OCI-LY3 (cell line): Measurements from ENCODE around the gene SMIM28.
"Not testable (repeated sequence)": the region's sequence is repeated elsewhere in the genome, so short reads cannot be mapped to it uniquely, and the experiment has no call there.

Source experiments
- H2AFZ ChIP-seq: fragments of 200-600, 300-600 bp; shearing (Covaris generic); 2 replicates; pipeline ENCODE4 v1.6.0; 2014; ENCODE audit warnings: antibody characterized with exemption, low read depth, low read length
- H3K27ac ChIP-seq: fragments of 200-600, 300-600 bp; sonication (generic); 2 replicates; pipeline ENCODE4 v1.5.1; 2014; ENCODE audit warnings: mild to moderate bottlenecking, low read length, moderate library complexity, mixed read lengths
- H3K27me3 ChIP-seq: fragments of 200-600, 300-600 bp; sonication (generic); 2 replicates; pipeline ENCODE4 v1.6.1; 2014; ENCODE audit warnings: low read depth, low read length, mixed read lengths
- H3K36me3 ChIP-seq: fragments of 200-600, 300-600 bp; sonication (generic); replicated peaks from 2 replicates; pipeline ENCODE3; 2014; ENCODE audit warnings: low read depth, low read length, mixed read lengths
- H3K4me1 ChIP-seq: fragments of 300-600, 200-600 bp; sonication (generic); 2 replicates; pipeline ENCODE4 v1.6.1; 2014; ENCODE audit warnings: low read length, mixed read lengths
- H3K4me2 ChIP-seq: fragments of 200-600, 300-600 bp; sonication (generic); 2 replicates; pipeline ENCODE4 v1.6.1; 2014; ENCODE audit warnings: low read length, mixed read lengths
- H3K4me3 ChIP-seq: fragments of 300-600, 200-600 bp; sonication (generic); 2 replicates; pipeline ENCODE4 v1.5.1; 2014; ENCODE audit warnings: antibody characterized with exemption, mild to moderate bottlenecking, low read length, moderate library complexity
- H3K79me2 ChIP-seq: fragments of 300-600, 200-600 bp; shearing (Covaris generic); 2 replicates; pipeline ENCODE4 v1.6.1; 2014; ENCODE audit warnings: mild to moderate bottlenecking, low read length, mixed read lengths
- H3K9ac ChIP-seq: fragments of 300-600, 200-600 bp; shearing (Covaris generic); 2 replicates; pipeline ENCODE4 v1.6.0; 2014; ENCODE audit warnings: mild to moderate bottlenecking, low read length, moderate library complexity
- H3K9me3 ChIP-seq: fragments of 200-600, 300-600 bp; shearing (Covaris generic); 2 replicates; pipeline ENCODE4 v1.6.1; 2014; ENCODE audit warnings: low read length, mixed read lengths; ENCODE audit not compliant: insufficient read depth
- H4K20me1 ChIP-seq: fragments of 200-600, 300-600 bp; sonication (generic); 2 replicates; pipeline ENCODE4 v1.6.1; 2016; ENCODE audit warnings: low read length, mixed read lengths; ENCODE audit not compliant: insufficient read depth
- EZH2phosphoT487 ChIP-seq: fragments of 200-600 bp; shearing (Covaris generic); IDR thresholded peaks from 2 replicates; pipeline ENCODE4 v1.6.1; 2018; ENCODE audit warnings: antibody characterized with exemption, mixed run types, low read depth
- TF ChIP-seq, protein P1 (sequence below): fragments of 200-600, 300-600 bp; sonication (generic); IDR thresholded peaks from 2 replicates; pipeline ENCODE4 v1.5.1; 2014; ENCODE audit warnings: antibody characterized with exemption, low read length, low read depth

The SMIM28 gene

GRCh38 chr6:138357928-138358327 is 19.8 kb upstream of the SMIM28 start:
- Histone ChIP-seq H3K4me1 (no peaks in the 10 kb centered on the region), H3K4me2 (no peak overlapping the region), H3K79me2 (no peaks in the 10 kb centered on the region), H3K4me3 (no peak overlapping the region), H4K20me1 (no peaks in the 10 kb centered on the region), H3K27ac (no peak overlapping the region), H2AFZ (no peak overlapping the region), H3K36me3 (no peaks in the 10 kb centered on the region), H3K9ac (no peak overlapping the region), H3K9me3 (no peaks in the 10 kb centered on the region), H3K27me3 (no peaks in the 10 kb centered on the region)
- no peak for TF ChIP-seq EZH2phosphoT487
- TF ChIP-seq, protein P1, sequence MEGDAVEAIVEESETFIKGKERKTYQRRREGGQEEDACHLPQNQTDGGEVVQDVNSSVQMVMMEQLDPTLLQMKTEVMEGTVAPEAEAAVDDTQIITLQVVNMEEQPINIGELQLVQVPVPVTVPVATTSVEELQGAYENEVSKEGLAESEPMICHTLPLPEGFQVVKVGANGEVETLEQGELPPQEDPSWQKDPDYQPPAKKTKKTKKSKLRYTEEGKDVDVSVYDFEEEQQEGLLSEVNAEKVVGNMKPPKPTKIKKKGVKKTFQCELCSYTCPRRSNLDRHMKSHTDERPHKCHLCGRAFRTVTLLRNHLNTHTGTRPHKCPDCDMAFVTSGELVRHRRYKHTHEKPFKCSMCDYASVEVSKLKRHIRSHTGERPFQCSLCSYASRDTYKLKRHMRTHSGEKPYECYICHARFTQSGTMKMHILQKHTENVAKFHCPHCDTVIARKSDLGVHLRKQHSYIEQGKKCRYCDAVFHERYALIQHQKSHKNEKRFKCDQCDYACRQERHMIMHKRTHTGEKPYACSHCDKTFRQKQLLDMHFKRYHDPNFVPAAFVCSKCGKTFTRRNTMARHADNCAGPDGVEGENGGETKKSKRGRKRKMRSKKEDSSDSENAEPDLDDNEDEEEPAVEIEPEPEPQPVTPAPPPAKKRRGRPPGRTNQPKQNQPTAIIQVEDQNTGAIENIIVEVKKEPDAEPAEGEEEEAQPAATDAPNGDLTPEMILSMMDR = no peak

DNA sequence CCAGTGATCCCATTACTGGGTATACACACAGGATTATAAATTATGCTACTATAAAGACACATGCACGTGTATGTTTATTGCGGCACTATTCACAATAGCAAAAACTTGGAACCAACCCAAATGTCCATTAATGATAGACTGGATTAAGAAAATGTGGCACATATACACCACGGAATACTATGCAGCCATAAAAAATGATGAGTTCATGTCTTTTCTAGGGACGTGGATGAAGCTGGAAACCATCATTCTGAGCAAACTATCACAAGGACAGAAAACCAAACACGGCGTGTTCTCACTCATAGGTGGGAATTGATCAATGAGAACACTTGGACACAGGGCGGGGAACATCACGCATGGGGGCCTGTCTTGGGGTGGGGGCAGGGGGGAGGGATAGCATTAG is 9.0 kb upstream of the SMIM28 start:
- H3K27ac ChIP-seq, H3K9ac ChIP-seq, H3K4me3 ChIP-seq, H3K27me3 ChIP-seq, H4K20me1 ChIP-seq, H3K9me3 ChIP-seq, H3K79me2 ChIP-seq, H2AFZ ChIP-seq, H3K4me1 ChIP-seq, H3K4me2 ChIP-seq, H3K36me3 ChIP-seq: not testable (repeated sequence)

GRCh38 chr6:138370631-138371451 is 6.9 kb upstream of the SMIM28 start:
- H3K9ac ChIP-seq = no peak overlapping the region
- H4K20me1 ChIP-seq = no peaks in the 10 kb centered on the region
- no peaks in the 10 kb centered on the region for H3K36me3 ChIP-seq
- no peaks in the 10 kb centered on the region for H3K4me1 ChIP-seq
- no peaks in the 10 kb centered on the region for H3K9me3 ChIP-seq
- no peaks in the 10 kb centered on the region for H3K27me3 ChIP-seq
- TF ChIP-seq, protein P1 = no peak
- no peak for TF ChIP-seq EZH2phosphoT487
- H3K4me3 ChIP-seq = no peak overlapping the region
- H3K79me2 ChIP-seq = no peaks in the 10 kb centered on the region
- no peak overlapping the region for H3K4me2 ChIP-seq
- no peak overlapping the region for H3K27ac ChIP-seq
- no peak overlapping the region for H2AFZ ChIP-seq

- H3K9me3 ChIP-seq = no peaks in the 10 kb centered on the region
- no peaks in the 10 kb centered on the region for H3K79me2 ChIP-seq
- no peak for TF ChIP-seq EZH2phosphoT487
- TF ChIP-seq, protein P1 = no peak
- no peaks in the 10 kb centered on the region for H3K36me3 ChIP-seq
- no peak overlapping the region for H3K4me2 ChIP-seq
- H3K27me3 ChIP-seq = no peaks in the 10 kb centered on the region
- H3K4me1 ChIP-seq = no peaks in the 10 kb centered on the region
- H3K4me3 ChIP-seq = no peak overlapping the region
- no peaks in the 10 kb centered on the region for H4K20me1 ChIP-seq
- H3K9ac ChIP-seq = no peak overlapping the region
- H2AFZ ChIP-seq = no peak overlapping the region
- H3K27ac ChIP-seq = no peak overlapping the region
These were observed 6.3 kb upstream of the SMIM28 start for GRCh38 chr6:138371452-138371711.
